GM21717 (cell line): ENCODE data around the gene SHLD2.
"Not testable (repeated sequence)": the region's sequence is repeated elsewhere in the genome, so short reads cannot be mapped to it uniquely, and the experiment has no call there.

ENCODE experiments used
- ATAC-seq: cut with Tn5 transposase; IDR thresholded peaks from one replicate; pipeline ENCODE4 v1.9.1; 2021; ENCODE audit warnings: mild to moderate bottlenecking, moderate library complexity; ENCODE audit not compliant: unreplicated experiment

SHLD2 gene

GRCh38 chr10:87210309-87210708 is 115.3 kb downstream of the SHLD2 start:
- not testable (repeated sequence) for ATAC-seq

GRCh38 chr10:87211848-87212247 is 116.8 kb downstream of the SHLD2 start:
- ATAC-seq = not testable (repeated sequence)

- ATAC-seq = not testable (repeated sequence)
These were observed 118.3 kb downstream of the SHLD2 start for GRCh38 chr10:87213150-87213765.

- ATAC-seq = not testable (repeated sequence)
These were observed 118.8 kb downstream of the SHLD2 start for GRCh38 chr10:87213806-87214205.

GRCh38 chr10:87216120-87216519 is 121.1 kb downstream of the SHLD2 start:
- not testable (repeated sequence) for ATAC-seq

- not testable (repeated sequence) for ATAC-seq
These were observed 124.4 kb downstream of the SHLD2 start for GRCh38 chr10:87219370-87219769.

GRCh38 chr10:87222789-87223188 is 127.8 kb downstream of the SHLD2 start:
- not testable (repeated sequence) for ATAC-seq

GRCh38 chr10:87225148-87225547 is 130.1 kb downstream of the SHLD2 start, which contains the start of gene NUTM2A:
Gene NUTM2A, plus strand, starts transcription at chr10:87225448. Its CDS starts 383 bp downstream, at chr10:87225831.
- not testable (repeated sequence) for ATAC-seq

GRCh38 chr10:87228247-87228646 is 133.2 kb downstream of the SHLD2 start:
- ATAC-seq = not testable (repeated sequence)

GRCh38 chr10:87229211-87229610 is 134.2 kb downstream of the SHLD2 start:
- not testable (repeated sequence) for ATAC-seq

GRCh38 chr10:87234854-87235253 is 139.8 kb downstream of the SHLD2 start:
- not testable (repeated sequence) for ATAC-seq

- ATAC-seq = not testable (repeated sequence)
These were observed 142.2 kb downstream of the SHLD2 start for GRCh38 chr10:87237244-87237643.

GRCh38 chr10:87239346-87239808 is 144.4 kb downstream of the SHLD2 start:
- not testable (repeated sequence) for ATAC-seq
